Measurements from ENCODE around the gene MEPE.

MEPE gene, protein sequence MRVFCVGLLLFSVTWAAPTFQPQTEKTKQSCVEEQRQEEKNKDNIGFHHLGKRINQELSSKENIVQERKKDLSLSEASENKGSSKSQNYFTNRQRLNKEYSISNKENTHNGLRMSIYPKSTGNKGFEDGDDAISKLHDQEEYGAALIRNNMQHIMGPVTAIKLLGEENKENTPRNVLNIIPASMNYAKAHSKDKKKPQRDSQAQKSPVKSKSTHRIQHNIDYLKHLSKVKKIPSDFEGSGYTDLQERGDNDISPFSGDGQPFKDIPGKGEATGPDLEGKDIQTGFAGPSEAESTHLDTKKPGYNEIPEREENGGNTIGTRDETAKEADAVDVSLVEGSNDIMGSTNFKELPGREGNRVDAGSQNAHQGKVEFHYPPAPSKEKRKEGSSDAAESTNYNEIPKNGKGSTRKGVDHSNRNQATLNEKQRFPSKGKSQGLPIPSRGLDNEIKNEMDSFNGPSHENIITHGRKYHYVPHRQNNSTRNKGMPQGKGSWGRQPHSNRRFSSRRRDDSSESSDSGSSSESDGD

DNA sequence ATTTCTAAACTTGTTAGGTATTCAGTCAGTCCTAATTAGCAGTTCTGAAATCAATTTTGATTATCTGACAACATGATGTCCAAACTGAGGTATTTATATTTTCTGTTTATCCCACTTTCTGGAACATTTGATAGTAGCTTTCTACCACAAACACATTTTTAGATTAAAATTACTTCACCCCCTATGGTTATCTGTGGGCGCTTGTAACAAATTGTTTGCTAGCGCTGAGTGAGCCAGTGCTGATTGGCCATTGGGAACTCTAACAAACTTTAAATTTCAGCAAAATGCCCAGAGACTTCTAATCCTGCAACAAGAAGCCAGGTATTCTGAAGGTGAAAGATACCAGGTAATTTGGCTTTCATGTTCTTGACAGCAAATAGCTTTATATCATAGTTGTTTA lies at the start of gene MEPE:
Gene MEPE (plus strand): TSS at position 301 of the 400 bp plus-strand sequence. CDS start 1,746 bp downstream, outside the sequence.
- no peak for DNase-seq (ENCODE audit: low spot score)

DNA sequence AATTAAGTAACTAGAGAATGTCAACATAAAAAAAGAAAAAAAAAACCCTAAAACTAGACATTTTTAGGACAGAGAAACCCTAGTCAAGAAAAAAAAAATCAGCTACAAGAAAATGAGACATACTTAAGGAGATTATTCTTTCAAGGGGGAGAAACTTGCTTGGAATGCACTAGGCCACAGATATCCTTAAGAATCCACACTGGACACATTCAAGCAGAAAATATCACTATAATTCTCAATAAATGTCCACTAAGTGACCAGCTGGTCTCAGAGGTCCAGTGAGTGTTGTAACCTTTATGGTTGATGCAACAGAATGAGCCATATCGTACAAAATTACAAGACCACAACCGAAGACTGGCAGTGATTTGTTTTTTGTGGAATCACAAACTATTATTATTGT lies 49.0 kb upstream of the MEPE start:
- no peak for DNase-seq (ENCODE audit: low spot score)

- DNase-seq (ENCODE audit: low spot score), result no peak
These were observed 46.8 kb upstream of the MEPE start for GRCh38 chr4:87785731-87786509.

- DNase-seq (ENCODE audit: low spot score), result no peak
These were observed 33.3 kb upstream of the MEPE start, which contains the start of gene IBSP for GRCh38 chr4:87799301-87800113. Gene IBSP, plus strand, starts transcription at chr4:87799554. Its CDS starts 2,808 bp downstream, at chr4:87802362.

DNA sequence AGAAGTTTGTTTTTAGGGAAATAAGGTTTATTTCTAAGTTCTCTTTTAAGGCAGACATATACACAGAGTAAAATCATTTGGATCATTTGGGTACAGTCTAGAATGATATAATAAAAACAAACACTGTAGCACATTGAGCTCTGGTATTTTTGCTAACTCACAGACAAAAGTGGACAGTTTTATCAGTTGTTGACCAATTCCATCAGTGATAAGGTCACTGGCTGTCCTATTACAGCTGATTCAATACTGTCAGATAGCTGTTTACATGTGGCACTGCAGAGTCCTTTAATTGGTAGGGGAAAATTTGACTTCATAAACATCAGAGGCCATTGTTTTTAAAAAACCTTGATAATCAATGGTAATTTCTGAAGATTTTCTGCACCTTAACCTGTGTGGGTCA lies 29.9 kb upstream of the MEPE start:
- DNase-seq (ENCODE audit: low spot score), result no peak

- no peak for DNase-seq (ENCODE audit: low spot score)
These were observed 29.3 kb upstream of the MEPE start for GRCh38 chr4:87803421-87803820.

DNA sequence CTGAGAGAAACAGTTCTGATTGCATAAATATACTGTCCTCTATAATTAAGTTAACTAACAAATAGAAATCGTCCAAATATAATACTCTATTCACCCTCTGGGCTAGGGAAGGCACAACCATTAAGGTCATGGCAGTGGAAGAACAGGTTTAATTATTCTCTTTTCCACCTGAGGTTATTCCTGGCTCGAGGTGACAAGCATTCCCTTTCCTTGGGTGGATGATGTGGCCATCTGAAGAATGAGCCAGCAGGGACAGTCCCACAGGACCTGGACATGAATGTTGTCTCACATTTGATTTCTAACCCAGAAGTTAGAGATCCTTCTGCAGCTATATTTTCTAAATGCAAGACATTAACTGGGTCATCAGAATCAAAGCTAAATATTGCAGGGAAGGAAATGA lies 27.9 kb upstream of the MEPE start:
- DNase-seq (ENCODE audit: low spot score), result no peak

- no peak for DNase-seq (ENCODE audit: low spot score)
These were observed 26.8 kb upstream of the MEPE start for GRCh38 chr4:87805971-87806370.

DNA sequence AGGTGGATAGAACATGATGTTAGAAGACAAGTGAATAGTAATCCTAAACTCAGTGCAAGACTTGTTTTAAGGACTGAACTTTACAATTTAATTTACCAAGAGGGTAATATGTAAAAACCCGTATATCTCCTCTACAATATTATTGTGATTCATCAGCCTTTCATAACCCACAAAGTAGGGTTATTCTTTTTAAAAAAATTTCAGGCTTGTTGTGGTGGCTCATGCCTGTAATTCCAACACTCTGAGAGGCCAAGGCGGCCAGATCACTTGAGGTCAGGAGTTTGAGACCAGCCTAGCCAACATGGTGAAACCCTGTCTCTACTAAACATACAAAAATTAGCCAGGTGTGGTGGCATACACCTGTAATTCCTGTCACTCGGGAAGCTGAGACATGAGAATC lies 26.2 kb upstream of the MEPE start:
- no peak for DNase-seq (ENCODE audit: low spot score)

- no peak for DNase-seq (ENCODE audit: low spot score)
These were observed 25.4 kb upstream of the MEPE start for GRCh38 chr4:87807402-87807801.

- DNase-seq (ENCODE audit: low spot score), result no peak
These were observed 20.8 kb upstream of the MEPE start for GRCh38 chr4:87811977-87812376.

DNA sequence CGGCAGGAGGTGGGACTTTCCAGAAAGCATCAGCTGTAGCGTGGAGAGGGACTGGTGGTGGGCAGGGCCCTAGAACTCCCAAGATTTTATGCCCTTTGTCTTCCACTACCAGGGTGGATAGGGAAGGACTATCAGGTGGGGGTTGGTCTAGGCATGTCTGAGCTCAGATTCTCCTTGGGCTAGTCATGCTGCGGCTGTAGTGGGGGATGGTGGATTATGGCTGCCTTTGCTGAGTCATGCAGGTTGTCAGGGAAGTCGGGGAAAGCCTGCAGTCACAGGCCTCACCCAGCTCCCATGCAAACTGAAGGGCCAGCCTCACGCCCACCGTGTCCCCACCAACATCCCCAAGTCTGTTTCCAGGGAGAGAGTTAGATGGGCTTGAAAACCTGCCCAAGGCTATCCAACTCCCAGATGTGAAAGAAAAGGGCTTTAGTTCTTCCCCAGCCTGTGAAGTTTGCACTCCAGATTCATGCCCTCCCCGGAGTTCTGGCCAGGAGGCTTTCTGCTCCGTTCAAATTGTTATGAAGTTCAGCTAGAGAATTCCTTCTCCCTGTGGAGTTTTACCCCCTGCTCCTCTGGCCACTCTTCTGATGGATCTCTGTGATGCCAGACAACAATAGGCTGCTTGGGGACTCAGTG lies 13.4 kb upstream of the MEPE start:
- no peak for DNase-seq (ENCODE audit: low spot score)

GRCh38 chr4:87823200-87823599 lies 9.6 kb upstream of the MEPE start:
- no peak for DNase-seq (ENCODE audit: low spot score)

GRCh38 chr4:87823724-87824123 lies 9.0 kb upstream of the MEPE start:
- no peak for DNase-seq (ENCODE audit: low spot score)

DNA sequence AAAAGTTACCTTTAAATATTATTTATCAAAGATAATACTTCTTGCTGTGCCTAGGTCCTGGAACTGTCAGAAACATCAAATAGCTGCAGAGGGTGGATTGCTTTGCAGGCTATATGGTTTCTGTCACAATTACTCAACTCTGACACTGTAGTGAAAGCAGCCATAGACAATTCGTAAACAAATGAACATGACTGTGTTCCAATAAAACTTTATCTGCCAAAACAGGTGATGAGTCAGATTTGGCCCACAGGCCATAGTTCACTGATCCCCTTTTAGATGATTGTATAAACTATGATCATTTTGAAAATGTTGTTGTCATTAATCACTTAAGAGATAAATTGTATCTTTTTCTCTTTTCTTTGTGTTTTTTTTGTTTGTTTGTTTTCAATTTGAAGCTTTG lies 8.4 kb upstream of the MEPE start:
- no peak for DNase-seq (ENCODE audit: low spot score)

- no peak for DNase-seq (ENCODE audit: low spot score)
These were observed 1.6 kb downstream of the MEPE start for GRCh38 chr4:87834401-87834800.

GRCh38 chr4:87835197-87835596 lies 2.4 kb downstream of the MEPE start:
- no peak for DNase-seq (ENCODE audit: low spot score)

- DNase-seq (ENCODE audit: low spot score), result no peak
These were observed 3.0 kb downstream of the MEPE start for GRCh38 chr4:87835743-87836142.

DNA sequence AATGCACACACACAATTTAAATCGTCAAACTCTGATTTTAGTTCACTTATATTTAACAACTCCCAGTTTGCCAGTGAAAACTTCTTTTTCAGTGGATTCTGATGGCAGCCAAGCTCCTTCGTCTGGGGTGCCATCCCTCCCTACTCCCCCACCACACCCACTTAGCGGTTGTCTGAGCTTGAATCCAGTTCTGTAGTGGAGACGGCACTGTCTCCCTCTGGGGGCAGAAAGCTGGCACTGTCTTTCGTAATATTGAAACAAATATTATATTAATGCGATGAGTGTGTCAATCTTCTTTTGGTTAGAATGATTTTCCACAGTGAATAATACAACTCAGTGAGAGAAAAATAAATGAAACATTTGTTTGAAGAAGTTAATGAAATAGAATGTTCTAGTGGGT lies 5.4 kb downstream of the MEPE start:
- DNase-seq (ENCODE audit: low spot score), result peak; percentile 42

DNA sequence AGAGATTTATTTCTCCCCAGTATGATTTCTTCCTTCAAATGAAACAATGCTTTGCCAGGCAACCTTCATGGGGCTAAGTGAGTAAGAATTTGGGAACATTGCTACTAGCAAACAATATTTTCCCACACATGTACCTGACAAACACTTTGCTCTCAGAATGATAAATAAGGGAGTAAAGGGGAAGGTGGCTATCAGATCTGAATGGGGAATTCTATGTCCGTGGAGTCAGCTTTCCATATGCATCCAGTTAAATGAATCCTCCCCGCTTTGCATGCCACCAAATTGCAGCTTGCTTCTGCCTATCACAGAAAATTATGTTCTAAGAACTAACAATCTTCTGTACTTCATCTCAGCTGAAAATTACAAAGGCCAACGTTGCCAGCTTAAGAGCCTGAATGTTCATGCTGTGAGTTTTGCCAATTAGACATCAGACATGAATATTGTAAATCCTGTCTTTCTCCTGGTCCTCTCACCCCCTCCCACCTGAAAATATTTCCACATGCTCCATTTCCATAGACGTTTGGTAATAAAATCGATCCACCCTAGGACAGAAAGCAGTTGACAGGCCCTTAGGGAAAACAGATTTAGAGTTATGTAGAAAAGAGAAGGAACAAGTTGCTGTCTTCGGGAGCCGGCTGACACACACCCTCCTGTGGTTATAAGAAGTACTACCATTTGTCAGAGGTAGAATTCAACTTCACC lies 6.3 kb downstream of the MEPE start:
- DNase-seq (ENCODE audit: low spot score), result peak; percentile 81

GRCh38 chr4:87839592-87839946 lies 6.8 kb downstream of the MEPE start:
- DNase-seq (ENCODE audit: low spot score), result no peak

Data from globus pallidus (tissue), 1 donor.